ENCODE data around the gene POLR1D. TPM values are rescaled to one million over a fixed set of nuclear protein-coding genes. Genes with fewer than 3 reads are reported as not detected.
A peak's percentile ranks its signal among the peaks of the same experiment; 100 is the strongest.

The POLR1D gene
- total RNA-seq, 1 donor from 2014 or later, result 85.1 TPM

- no peaks in the 10 kb centered on the region for H3K9me3 Mint-ChIP-seq (ENCODE audit: unreplicated experiment)
- no peaks in the 10 kb centered on the region for H3K27me3 Mint-ChIP-seq (ENCODE audit: unreplicated experiment)
- no peak for DNase-seq
- no peak overlapping the region for H3K27ac Mint-ChIP-seq (ENCODE audit: unreplicated experiment)
- no peak overlapping the region for H3K4me3 Mint-ChIP-seq (ENCODE audit: unreplicated experiment)
- no peak for TF ChIP-seq CTCF (IDR thresholded peaks at IDR 0.05; ENCODE audit: partially characterized antibody, unreplicated experiment)
- H3K36me3 Mint-ChIP-seq (ENCODE audit: unreplicated experiment), result no peaks in the 10 kb centered on the region
- peaks cover 16% of the 10 kb centered on the region for H3K4me1 Mint-ChIP-seq (ENCODE audit: low read depth, unreplicated experiment)
Observed at GRCh38 chr13:27641711-27642502, 20.2 kb downstream of the POLR1D start.

GRCh38 chr13:27643334-27644132 is 21.8 kb downstream of the POLR1D start:
- H3K36me3 Mint-ChIP-seq (ENCODE audit: unreplicated experiment), result no peaks in the 10 kb centered on the region
- no peaks in the 10 kb centered on the region for H3K27me3 Mint-ChIP-seq (ENCODE audit: unreplicated experiment)
- no peak for DNase-seq
- H3K4me3 Mint-ChIP-seq (ENCODE audit: unreplicated experiment), result no peak overlapping the region
- TF ChIP-seq CTCF (IDR thresholded peaks at IDR 0.05; ENCODE audit: partially characterized antibody, unreplicated experiment), result no peak
- H3K4me1 Mint-ChIP-seq (ENCODE audit: low read depth, unreplicated experiment), result peaks cover 10% of the 10 kb centered on the region
- no peak overlapping the region for H3K27ac Mint-ChIP-seq (ENCODE audit: unreplicated experiment)
- no peaks in the 10 kb centered on the region for H3K9me3 Mint-ChIP-seq (ENCODE audit: unreplicated experiment)

- Mint-ChIP-seq H3K36me3 (ENCODE audit: unreplicated experiment) (peaks cover 6% of the 10 kb centered on the region), H3K27ac (ENCODE audit: unreplicated experiment) (peak overlapping the region; percentile 26), H3K4me3 (ENCODE audit: unreplicated experiment) (no peak overlapping the region), H3K4me1 (ENCODE audit: low read depth, unreplicated experiment) (peaks cover 10% of the 10 kb centered on the region), H3K9me3 (ENCODE audit: unreplicated experiment) (no peaks in the 10 kb centered on the region), H3K27me3 (ENCODE audit: unreplicated experiment) (no peaks in the 10 kb centered on the region)
- TF ChIP-seq CTCF (IDR thresholded peaks at IDR 0.05; ENCODE audit: partially characterized antibody, unreplicated experiment), result no peak
- no peak for DNase-seq
Observed at GRCh38 chr13:27644302-27644701, 22.6 kb downstream of the POLR1D start.

GRCh38 chr13:27650312-27650711 is 28.6 kb downstream of the POLR1D start:
- H3K36me3 Mint-ChIP-seq (ENCODE audit: unreplicated experiment), result peaks cover 22% of the 10 kb centered on the region
- no peak for TF ChIP-seq CTCF (IDR thresholded peaks at IDR 0.05; ENCODE audit: partially characterized antibody, unreplicated experiment)
- no peak for DNase-seq
- H3K27ac Mint-ChIP-seq (ENCODE audit: unreplicated experiment), result no peak overlapping the region
- H3K9me3 Mint-ChIP-seq (ENCODE audit: unreplicated experiment), result no peaks in the 10 kb centered on the region
- no peaks in the 10 kb centered on the region for H3K4me1 Mint-ChIP-seq (ENCODE audit: low read depth, unreplicated experiment)
- H3K27me3 Mint-ChIP-seq (ENCODE audit: unreplicated experiment), result no peaks in the 10 kb centered on the region
- no peak overlapping the region for H3K4me3 Mint-ChIP-seq (ENCODE audit: unreplicated experiment)

GRCh38 chr13:27654059-27654458 is 32.4 kb downstream of the POLR1D start:
- Mint-ChIP-seq H3K4me3 (ENCODE audit: unreplicated experiment) (no peak overlapping the region), H3K9me3 (ENCODE audit: unreplicated experiment) (no peaks in the 10 kb centered on the region), H3K4me1 (ENCODE audit: low read depth, unreplicated experiment) (no peaks in the 10 kb centered on the region), H3K27me3 (ENCODE audit: unreplicated experiment) (no peaks in the 10 kb centered on the region), H3K27ac (ENCODE audit: unreplicated experiment) (no peak overlapping the region), H3K36me3 (ENCODE audit: unreplicated experiment) (peaks cover 19% of the 10 kb centered on the region)
- no peak for DNase-seq
- TF ChIP-seq CTCF (IDR thresholded peaks at IDR 0.05; ENCODE audit: partially characterized antibody, unreplicated experiment), result no peak
